ENCODE data around the gene ENTREP3. TPM values are rescaled to one million over a fixed set of nuclear protein-coding genes. Genes with fewer than 3 reads are reported as not detected.

Gene ENTREP3
- total and polyA plus RNA-seq, 2 donors (not counting 3 experiments of a cell fraction or from before 2014, with no cell fraction given) = 27.4 to 62.7 TPM

- no TSS peak for BruUV-seq (replicated peaks)
- DNase-seq (ENCODE audit: low read depth, low spot score) (no peak), FAIRE-seq (no peak)
- ChIA-PET POLR2A (no interaction called here), CTCF (interaction anchor here (1.2 kb wide), 1 partner anchor 9 kb away, joined by 3 read pairs; no protein-coding TSS in a partner anchor)
- H3K9me3 ChIP-seq (replicated peaks; ENCODE audit: control insufficient read depth, insufficient read depth, low read length) = no peaks in the 10 kb centered on the region
- peaks cover 37 to 40% of the 10 kb centered on the region in 2 experiments for H3K27me3 ChIP-seq (ENCODE audit: control insufficient read depth in 2 of 2, insufficient read depth in 2 of 2, low read length in 2 of 2)
- no peaks in the 10 kb centered on the region for H4K20me1 ChIP-seq (replicated peaks; ENCODE audit: control insufficient read depth, extremely low read depth, insufficient read depth, low read length)
- H3K4me2 ChIP-seq (ENCODE audit: insufficient read depth, low read length) = no peak overlapping the region
- intact Hi-C loops (cut with micrococcal nuclease) = no loop called here
- H3K4me1 ChIP-seq (ENCODE audit: control insufficient read depth, extremely low read depth, insufficient read depth, low read length) = no peaks in the 10 kb centered on the region
- no peak overlapping the region for H3K27ac ChIP-seq (ENCODE audit: insufficient read depth, low read depth, low read length)
- H2AFZ ChIP-seq (ENCODE audit: low read depth, low read length) = no peak overlapping the region
- no peak overlapping the region for H3K4me3 ChIP-seq (replicated peaks in 1 of 3; ENCODE audit: insufficient read depth in 1 of 3, low read depth in 1 of 3, low read length in 3 of 3)
- H3K36me3 ChIP-seq (ENCODE audit: control insufficient read depth in 2 of 2, extremely low read depth in 1 of 2, insufficient read depth in 2 of 2, low read length in 2 of 2) = no peaks in the 10 kb centered on the region
- TF ChIP-seq JUN (IDR thresholded peaks at IDR 0.05; ENCODE audit: borderline replicate concordance, insufficient read depth, insufficient read length, low read depth) (no peak), POLR2A (IDR thresholded peaks at IDR 0.05; ENCODE audit: low read depth, low read length) (no peak), FOS (IDR thresholded peaks at IDR 0.05; ENCODE audit: borderline replicate concordance, insufficient read depth, low read length) (no peak), GATA2 (IDR thresholded peaks at IDR 0.05; ENCODE audit: insufficient read depth, insufficient read length, low read depth, low read length) (no peak), EZH2 (IDR thresholded peaks at IDR 0.05; ENCODE audit: borderline replicate concordance, low read depth, low read length, severe bottlenecking) (peak; percentile 88), MYC (IDR thresholded peaks at IDR 0.05; ENCODE audit: low read depth, low read length) (no peak), POLR2AphosphoS5 (IDR thresholded peaks at IDR 0.05; ENCODE audit: insufficient read depth, low read depth, low read length) (no peak), CTCF (IDR thresholded peaks at IDR 0.05; ENCODE audit: extremely low read depth in 1 of 2, insufficient read depth in 1 of 2, low read depth in 1 of 2, low read length in 2 of 2) (no peak)
- H3K79me2 ChIP-seq (ENCODE audit: control insufficient read depth, insufficient read depth, low read length) = no peaks in the 10 kb centered on the region
- dilution Hi-C loops (cut with MboI; ENCODE audit: extremely low pct_ligation_motif_present, low sequenced_read_pairs) = no loop called here
- H3K9me1 ChIP-seq (replicated peaks; ENCODE audit: control insufficient read depth, extremely low read depth, insufficient read depth, low read length) = no peaks in the 10 kb centered on the region
- H3K9ac ChIP-seq (replicated peaks; ENCODE audit: extremely low read depth, insufficient read depth, low read length) = no peak overlapping the region
These were observed 39.4 kb upstream of the ENTREP3 start for GRCh38 chr1:155294520-155295182.

Measured in endothelial cell of umbilical vein (primary cell).